Loucy (cell line): Measurements from ENCODE around the gene CCL25.
"Not testable (repeated sequence)": the region's sequence is repeated elsewhere in the genome, so short reads cannot be mapped to it uniquely, and the experiment has no call there.

ENCODE experiments used
- H2AFZ ChIP-seq: fragments of 200-600 bp; sonication (generic); 2 replicates; pipeline ENCODE4 v1.6.0; 2016; ENCODE audit warnings: antibody characterized with exemption, mild to moderate bottlenecking, low read length, moderate library complexity
- H3F3A ChIP-seq: fragments of 200-600 bp; 2 replicates; pipeline ENCODE4 v1.6.0; 2016; ENCODE audit warnings: antibody characterized with exemption, low read depth, mild to moderate bottlenecking
- H3K27me3 ChIP-seq: fragments of 200-600 bp; sonication (generic); 2 replicates; pipeline ENCODE4 v1.6.1; 2014; ENCODE audit warnings: low read length, mild to moderate bottlenecking; ENCODE audit not compliant: insufficient read depth, poor library complexity, severe bottlenecking
- H3K36me3 ChIP-seq: fragments of 200-600 bp; sonication (generic); 2 replicates; pipeline ENCODE4 v1.6.1; 2016; ENCODE audit warnings: low read length; ENCODE audit not compliant: insufficient read depth
- H3K4me1 ChIP-seq: fragments of 200-600 bp; sonication (generic); 2 replicates; pipeline ENCODE4 v1.5.1; 2014; ENCODE audit warnings: low read length, mild to moderate bottlenecking; ENCODE audit not compliant: insufficient read depth, poor library complexity, severe bottlenecking
- H3K4me2 ChIP-seq: fragments of 200-600 bp; sonication (generic); 2 replicates; pipeline ENCODE4 v1.6.0; 2014; ENCODE audit warnings: antibody characterized with exemption, low read length, low read depth, mild to moderate bottlenecking; ENCODE audit not compliant: poor library complexity, severe bottlenecking
- H3K4me3 ChIP-seq: fragments of 200-600 bp; sonication (generic); 2 replicates; pipeline ENCODE4 v1.5.1; 2014; ENCODE audit warnings: low read length, mild to moderate bottlenecking, mixed read lengths; ENCODE audit not compliant: poor library complexity, severe bottlenecking
- H3K79me2 ChIP-seq: fragments of 200-600 bp; sonication (generic); 2 replicates; pipeline ENCODE4 v1.6.1; 2014; ENCODE audit warnings: low read length; ENCODE audit not compliant: insufficient read depth
- H3K9ac ChIP-seq: fragments of 200-600 bp; sonication (generic); 2 replicates; pipeline ENCODE4 v1.6.0; 2014; ENCODE audit warnings: mild to moderate bottlenecking, low read depth, low read length, moderate library complexity; ENCODE audit not compliant: poor library complexity, severe bottlenecking
- H3K9me2 ChIP-seq: fragments of 200-600 bp; sonication (generic); replicated peaks from 2 replicates; pipeline ENCODE4 v1.6.1; 2016; ENCODE audit warnings: low read depth, low read length, mixed read lengths
- H3K9me3 ChIP-seq: fragments of 200-600 bp; sonication (generic); 2 replicates; pipeline ENCODE4 v1.6.1; 2014; ENCODE audit warnings: mild to moderate bottlenecking, antibody characterized with exemption, low read length, low read depth; ENCODE audit not compliant: insufficient read depth
- H4K20me1 ChIP-seq: fragments of 200-600 bp; sonication (generic); 2 replicates; pipeline ENCODE4 v1.6.0; 2014; ENCODE audit warnings: antibody characterized with exemption, low read length, mild to moderate bottlenecking; ENCODE audit not compliant: insufficient read depth, poor library complexity, severe bottlenecking
- EZH2phosphoT487 ChIP-seq: fragments of 200-600 bp; IDR thresholded peaks from 2 replicates; pipeline ENCODE4 v1.6.1; 2018; ENCODE audit warnings: antibody characterized with exemption, mild to moderate bottlenecking, moderate library complexity, borderline replicate concordance
- TF ChIP-seq, protein P1 (sequence below): fragments of 200-600 bp; sonication (generic); conservative IDR thresholded peaks from 2 replicates; pipeline ENCODE4 v1.5.1; 2014; ENCODE audit warnings: mild to moderate bottlenecking, antibody characterized with exemption, low read length

The CCL25 gene

DNA sequence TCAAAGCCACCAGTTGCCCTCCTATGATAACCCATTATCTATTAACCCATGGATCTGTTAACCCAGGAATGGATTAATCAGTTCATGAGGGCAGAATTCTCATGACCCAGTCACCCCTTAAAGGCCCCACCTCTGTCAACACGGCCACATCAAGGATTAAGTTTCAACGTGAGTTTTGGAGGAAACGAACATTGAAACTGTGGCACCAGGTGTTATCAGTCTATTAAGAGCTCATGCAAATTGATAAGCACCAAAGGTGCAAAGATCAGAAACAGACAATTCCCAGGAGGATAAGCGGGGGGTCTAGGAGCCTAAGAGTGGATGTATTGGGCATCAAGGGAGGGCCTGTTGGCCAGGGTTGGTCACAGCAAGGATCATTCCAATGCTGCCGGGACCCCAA, 27.2 kb upstream of the CCL25 start:
- H3K9me2 ChIP-seq = no peaks in the 10 kb centered on the region
- no peaks in the 10 kb centered on the region for H3K9me3 ChIP-seq
- H4K20me1 ChIP-seq = no peaks in the 10 kb centered on the region
- no peaks in the 10 kb centered on the region for H3F3A ChIP-seq
- no peak overlapping the region for H3K9ac ChIP-seq
- H3K36me3 ChIP-seq = no peaks in the 10 kb centered on the region
- H3K79me2 ChIP-seq = no peaks in the 10 kb centered on the region
- no peak overlapping the region for H3K4me2 ChIP-seq
- TF ChIP-seq, protein P1, sequence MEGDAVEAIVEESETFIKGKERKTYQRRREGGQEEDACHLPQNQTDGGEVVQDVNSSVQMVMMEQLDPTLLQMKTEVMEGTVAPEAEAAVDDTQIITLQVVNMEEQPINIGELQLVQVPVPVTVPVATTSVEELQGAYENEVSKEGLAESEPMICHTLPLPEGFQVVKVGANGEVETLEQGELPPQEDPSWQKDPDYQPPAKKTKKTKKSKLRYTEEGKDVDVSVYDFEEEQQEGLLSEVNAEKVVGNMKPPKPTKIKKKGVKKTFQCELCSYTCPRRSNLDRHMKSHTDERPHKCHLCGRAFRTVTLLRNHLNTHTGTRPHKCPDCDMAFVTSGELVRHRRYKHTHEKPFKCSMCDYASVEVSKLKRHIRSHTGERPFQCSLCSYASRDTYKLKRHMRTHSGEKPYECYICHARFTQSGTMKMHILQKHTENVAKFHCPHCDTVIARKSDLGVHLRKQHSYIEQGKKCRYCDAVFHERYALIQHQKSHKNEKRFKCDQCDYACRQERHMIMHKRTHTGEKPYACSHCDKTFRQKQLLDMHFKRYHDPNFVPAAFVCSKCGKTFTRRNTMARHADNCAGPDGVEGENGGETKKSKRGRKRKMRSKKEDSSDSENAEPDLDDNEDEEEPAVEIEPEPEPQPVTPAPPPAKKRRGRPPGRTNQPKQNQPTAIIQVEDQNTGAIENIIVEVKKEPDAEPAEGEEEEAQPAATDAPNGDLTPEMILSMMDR = no peak
- no peak for TF ChIP-seq EZH2phosphoT487
- H3K4me3 ChIP-seq = no peak overlapping the region
- peaks cover 6% of the 10 kb centered on the region for H3K4me1 ChIP-seq
- no peak overlapping the region for H2AFZ ChIP-seq
- H3K27me3 ChIP-seq = no peaks in the 10 kb centered on the region

DNA sequence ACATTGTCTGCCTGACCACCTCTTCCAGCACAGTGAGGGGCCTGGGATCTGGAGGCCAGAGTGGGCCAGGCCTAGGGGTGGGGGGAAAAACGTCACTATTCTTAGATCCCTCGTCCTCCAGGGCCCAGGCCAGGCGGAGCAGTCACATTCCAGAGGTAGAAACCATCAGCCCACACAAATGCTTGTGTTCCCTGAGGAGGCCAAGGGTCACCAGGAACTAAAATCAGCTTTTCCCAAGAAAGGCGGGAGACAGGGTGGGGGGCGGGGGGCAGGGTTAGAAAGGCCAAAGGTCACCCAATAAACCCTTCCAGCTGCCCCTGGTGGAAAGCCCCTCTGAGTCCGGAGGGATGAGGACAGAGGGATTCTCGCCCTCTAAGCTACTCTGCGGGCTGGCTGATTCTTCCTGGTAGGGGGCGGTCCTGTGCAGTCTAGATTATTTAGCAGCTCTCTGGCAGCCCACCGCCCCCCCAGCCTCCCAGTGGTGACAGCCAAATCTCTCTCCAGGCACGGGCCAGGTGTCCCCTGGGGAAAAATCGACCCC, 23.5 kb upstream of the CCL25 start:
- no peaks in the 10 kb centered on the region for H3K4me1 ChIP-seq
- no peaks in the 10 kb centered on the region for H3K9me3 ChIP-seq
- H3K36me3 ChIP-seq = no peaks in the 10 kb centered on the region
- H3K79me2 ChIP-seq = no peaks in the 10 kb centered on the region
- no peak for TF ChIP-seq EZH2phosphoT487
- TF ChIP-seq, protein P1 = no peak
- no peak overlapping the region for H3K9ac ChIP-seq
- H3F3A ChIP-seq = no peaks in the 10 kb centered on the region
- no peak overlapping the region for H3K4me3 ChIP-seq
- H3K27me3 ChIP-seq = no peaks in the 10 kb centered on the region
- no peaks in the 10 kb centered on the region for H4K20me1 ChIP-seq
- H3K4me2 ChIP-seq = no peak overlapping the region
- H2AFZ ChIP-seq = no peak overlapping the region
- no peaks in the 10 kb centered on the region for H3K9me2 ChIP-seq

DNA sequence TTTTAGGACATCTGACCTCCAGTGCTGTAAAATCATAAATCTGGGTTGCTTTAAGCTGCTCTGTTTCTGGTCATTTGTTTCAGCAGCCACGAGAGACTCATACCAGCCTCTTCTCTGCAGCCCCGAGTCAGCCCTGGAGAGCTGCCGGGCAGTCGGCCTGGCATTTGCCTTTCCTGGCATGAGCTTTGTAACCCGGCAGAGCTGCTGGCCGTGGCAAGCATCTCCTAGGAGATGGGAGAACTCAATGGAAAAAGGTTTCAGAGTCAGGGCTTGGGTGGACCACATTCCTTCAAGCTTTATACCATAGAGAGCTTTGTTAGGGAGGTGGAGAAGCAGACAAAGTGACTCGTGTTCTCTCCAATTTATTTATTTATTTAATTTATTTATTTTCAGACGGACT, 21.6 kb upstream of the CCL25 start:
- Histone ChIP-seq H4K20me1 (no peaks in the 10 kb centered on the region), H3K4me1 (no peaks in the 10 kb centered on the region), H3K79me2 (no peaks in the 10 kb centered on the region), H3K9me3 (no peaks in the 10 kb centered on the region), H3F3A (no peaks in the 10 kb centered on the region), H2AFZ (no peak overlapping the region), H3K4me2 (no peak overlapping the region), H3K27me3 (no peaks in the 10 kb centered on the region), H3K9ac (no peak overlapping the region), H3K36me3 (no peaks in the 10 kb centered on the region), H3K4me3 (no peak overlapping the region), H3K9me2 (no peaks in the 10 kb centered on the region)
- TF ChIP-seq, protein P1 = no peak
- TF ChIP-seq EZH2phosphoT487 = no peak

DNA sequence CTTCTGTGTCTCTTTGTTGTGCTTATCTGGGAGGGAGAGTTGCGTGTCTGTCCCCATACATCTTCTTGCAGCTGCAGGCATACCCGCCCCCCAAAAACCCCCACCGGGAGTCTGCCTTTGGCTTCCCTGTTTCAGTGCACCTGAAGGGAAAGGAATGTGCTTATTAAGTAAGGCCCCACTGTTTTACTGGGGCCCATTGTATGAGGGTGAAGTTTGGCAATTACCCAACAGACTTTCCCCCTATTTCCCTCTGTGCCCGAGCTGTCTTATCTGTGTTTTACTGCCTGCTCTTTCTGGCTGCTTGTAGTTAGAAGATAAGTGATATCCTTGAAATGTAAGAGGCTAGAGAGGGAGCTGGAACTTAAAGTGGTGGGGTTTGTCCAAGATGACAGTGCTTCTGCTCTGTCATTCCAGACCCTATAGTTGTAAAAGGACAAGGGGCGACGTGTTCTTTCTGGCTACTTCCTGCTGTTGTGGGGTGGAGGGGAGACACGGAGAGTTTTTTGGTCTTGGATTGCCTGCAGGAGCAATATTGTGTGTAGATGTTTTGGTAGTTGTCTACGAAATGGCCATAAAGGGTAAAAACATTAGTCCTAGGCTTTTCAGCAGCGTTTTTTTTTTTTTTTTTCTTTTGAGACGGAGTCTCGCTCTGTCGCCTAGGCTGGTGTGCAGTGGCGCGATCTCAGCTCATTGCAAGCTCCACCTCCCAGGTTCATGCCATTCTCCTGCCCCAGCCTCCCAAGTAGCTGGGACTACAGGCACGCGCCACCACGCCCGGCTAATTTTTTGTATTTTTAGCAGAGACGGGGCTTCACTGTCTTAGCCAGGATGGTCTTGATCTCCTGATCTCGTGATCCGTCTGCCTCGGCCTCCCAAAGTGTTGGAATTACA, 19.0 kb upstream of the CCL25 start:
- 0 out of 2 replicates have a peak overlapping the region, but pooled peaks have one; percentile 16 for H2AFZ ChIP-seq

More for the DNA sequence above, 19.0 kb upstream of the CCL25 start:
- not testable (repeated sequence) for H3K36me3 ChIP-seq, H3K4me1 ChIP-seq, H3K4me3 ChIP-seq, H3K9me3 ChIP-seq, H3K9ac ChIP-seq, H3K79me2 ChIP-seq, H3K9me2 ChIP-seq, H4K20me1 ChIP-seq, H3F3A ChIP-seq, H3K4me2 ChIP-seq, H3K27me3 ChIP-seq
